ENCODE data around the gene SYNGR1.

SYNGR1 gene

GRCh38 chr22:39433476-39434242 lies 83.9 kb downstream of the SYNGR1 start:
- DNase-seq = no peak

- DNase-seq = no peak
These were observed 84.5 kb downstream of the SYNGR1 start for GRCh38 chr22:39434243-39434653.

GRCh38 chr22:39434721-39435120 lies 84.9 kb downstream of the SYNGR1 start:
- no peak for DNase-seq

Data from NCI-H2029 treated with DMSO at 0.1 percent for 48 hours (cell line).